ENCODE results near the gene ORC4.

GRCh38 chr2:148021886-148022285 is 1.3 kb upstream of the ORC4 start:
- no peak for TF ChIP-seq POLR2A (IDR thresholded peaks at IDR 0.05; ENCODE audit: low read length)
- TF ChIP-seq GATA1 (IDR thresholded peaks at IDR 0.05; ENCODE audit: low read depth, low read length), result no peak
